Effector CD4-positive, alpha-beta T cell (primary cell): ENCODE data around the gene TEX10.

Experiments used
- DNase-seq: peaks from one replicate; pipeline ENCODE4 v3.0.0-alpha.2; 2020

Gene TEX10

DNA sequence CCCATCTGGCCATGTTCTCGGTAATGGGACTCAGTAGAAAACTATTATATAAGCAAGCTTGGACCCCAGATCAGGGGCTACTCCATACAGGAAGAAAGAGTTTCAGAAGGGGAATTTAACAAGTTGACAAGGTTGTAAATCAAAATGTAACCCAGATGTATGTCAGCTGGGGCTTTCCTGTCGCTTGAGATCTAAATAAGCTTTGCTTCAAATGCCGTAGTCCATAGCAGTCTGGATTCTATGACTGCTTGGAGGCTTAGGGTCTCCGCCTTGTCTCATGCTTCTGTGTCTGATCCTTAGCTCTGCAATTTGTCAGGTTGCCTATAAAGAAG is 70.4 kb downstream of the TEX10 start:
- DNase-seq = no peak

GRCh38 chr9:100281676-100282387 is 70.9 kb downstream of the TEX10 start:
- DNase-seq = no peak

DNA sequence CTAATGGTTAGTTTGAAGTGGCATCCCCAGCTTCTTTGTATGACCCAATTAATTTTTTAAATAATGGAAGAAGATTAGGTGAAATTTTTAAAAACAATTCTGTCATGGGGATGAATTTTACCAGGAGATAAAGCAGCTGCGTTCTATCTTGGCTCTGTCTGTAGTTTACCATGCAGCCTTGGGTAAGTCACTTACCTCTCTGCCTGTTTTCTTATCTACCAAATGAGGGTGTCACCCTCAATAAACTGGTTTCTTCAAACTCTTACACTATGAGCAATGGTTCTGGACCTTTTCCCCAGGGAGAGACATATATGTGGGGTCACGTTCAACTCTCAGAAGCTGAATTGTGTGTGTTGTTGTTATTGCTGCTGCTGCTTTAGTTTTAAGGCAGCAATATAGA is 71.7 kb downstream of the TEX10 start:
- no peak for DNase-seq

DNA sequence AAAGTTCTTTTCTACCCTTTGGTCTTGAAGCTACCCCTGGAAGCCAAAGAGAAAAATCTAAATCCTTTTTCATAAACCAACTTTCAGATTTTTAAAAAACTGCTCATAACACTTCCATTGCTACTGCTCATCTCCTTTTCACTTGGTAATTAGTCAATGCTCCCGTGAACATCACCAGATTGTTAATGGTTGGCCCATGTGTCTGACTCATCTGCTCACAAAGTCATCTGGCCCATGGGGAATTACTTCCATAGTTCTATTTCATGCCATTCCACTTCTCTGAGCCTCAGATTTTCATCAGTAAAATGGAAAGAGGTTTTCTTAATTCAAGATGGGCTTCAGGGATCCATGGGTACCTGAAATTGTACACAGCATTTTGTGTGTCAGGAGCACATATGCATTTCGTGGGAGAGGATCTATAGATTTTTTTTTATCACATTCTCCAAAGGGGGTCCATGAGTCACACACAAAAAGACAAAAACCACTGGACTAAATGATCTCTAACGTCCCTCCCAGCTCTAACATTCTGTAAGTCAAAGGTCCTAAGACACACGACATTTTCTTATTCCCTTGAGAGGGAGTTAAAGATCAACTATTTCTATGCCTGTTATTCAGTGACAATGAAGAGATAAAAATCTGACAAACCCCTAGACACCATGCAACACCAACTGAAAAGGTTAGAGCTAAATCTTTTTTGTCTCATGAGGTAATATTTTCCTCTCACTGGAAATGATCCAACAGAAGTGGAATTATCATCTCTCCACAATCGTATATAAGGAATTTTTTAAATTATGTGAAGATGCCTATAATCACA is 75.4 kb downstream of the TEX10 start:
- DNase-seq = no peak

DNA sequence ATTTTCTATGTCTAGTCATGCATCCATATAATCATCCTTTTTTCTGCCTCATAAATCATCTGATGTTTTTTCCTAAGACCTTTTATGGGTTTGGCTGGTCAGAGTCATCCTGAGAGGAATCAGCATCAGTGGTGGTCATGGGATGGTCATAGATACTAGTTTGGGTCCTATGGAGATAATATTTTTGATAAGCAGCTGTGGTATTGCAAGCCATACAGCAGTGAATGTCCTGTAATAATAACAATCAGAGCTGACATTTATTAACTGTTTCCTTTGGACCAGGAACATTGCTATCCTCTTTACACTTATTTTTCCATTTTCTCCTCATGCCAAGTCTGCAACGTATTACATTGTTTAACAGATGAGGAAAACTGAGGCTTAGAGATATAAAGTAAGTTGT is 83.1 kb downstream of the TEX10 start:
- no peak for DNase-seq

GRCh38 chr9:100268271-100268670 is 84.5 kb downstream of the TEX10 start:
- DNase-seq = no peak

DNA sequence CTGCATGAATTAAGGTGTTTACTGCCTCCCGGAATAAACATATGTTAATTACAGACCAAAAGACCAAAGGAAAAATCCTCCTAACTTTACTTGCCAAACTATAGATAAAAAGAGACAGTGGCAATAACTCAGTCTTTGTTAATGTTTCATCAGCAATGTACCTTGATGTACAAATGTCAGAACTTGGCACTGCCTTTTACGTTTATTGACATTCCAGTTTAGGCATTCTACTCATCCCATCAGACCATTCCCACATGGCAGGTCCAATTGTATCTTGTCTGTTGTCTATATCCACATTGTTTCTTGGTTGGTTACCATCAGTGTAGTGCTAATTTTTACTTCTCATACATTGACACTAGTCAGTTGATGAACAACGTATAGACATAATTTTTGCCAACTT is 85.5 kb downstream of the TEX10 start:
- no peak for DNase-seq
